Ureter (tissue), 1 donor: ENCODE results near the gene MRPL36. TPM values are rescaled to one million over a fixed set of nuclear protein-coding genes. Genes with fewer than 3 reads are reported as not detected.
"Not testable (repeated sequence)": the region's sequence is repeated elsewhere in the genome, so short reads cannot be mapped to it uniquely, and the experiment has no call there.

Source experiments
- DNase-seq: peaks from one replicate; pipeline ENCODE4 v3.0.0-alpha.2; 2020; ENCODE audit warnings: low spot score
- total RNA-seq: library from RNA; stranded (reverse); gene quantifications from one replicate; pipeline ENCODE4 v1.2.4, GENCODE V29; 2023
- donor health status: DM: yes; HTN: yes; CAD: no.

MRPL36 gene
- 33.2 TPM for total RNA-seq

GRCh38 chr5:1799602-1800471, at the start of gene MRPL36:
MRPL36 (minus strand) TSS chr5:1799837; CDS start chr5:1798935, 902 bp downstream.
- peak; percentile 95 for DNase-seq

GRCh38 chr5:1847611-1848010, 48.0 kb upstream of the MRPL36 start:
- no peak for DNase-seq

DNA sequence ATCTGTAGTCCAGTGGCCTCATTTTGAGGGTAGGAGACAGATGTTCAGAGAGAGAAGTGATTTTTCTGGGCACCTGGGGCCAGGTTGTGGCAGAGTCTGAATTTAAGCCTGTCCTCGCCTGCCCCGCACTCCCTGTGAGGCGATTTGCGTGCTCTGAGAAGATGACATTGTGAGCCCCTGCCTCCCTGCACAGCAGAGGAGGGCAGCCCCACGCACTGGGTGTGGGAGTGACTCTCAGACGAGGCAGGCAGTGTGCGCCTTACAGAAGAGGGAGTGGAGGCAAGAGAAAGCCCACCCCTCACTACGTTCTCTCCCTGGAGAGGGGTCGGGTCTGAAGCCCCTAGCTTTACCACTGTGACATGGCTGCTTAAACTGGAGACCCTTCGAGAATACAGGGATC, 47.4 kb upstream of the MRPL36 start:
- no peak for DNase-seq

- DNase-seq, result no peak
Observed at GRCh38 chr5:1846583-1846982, 46.9 kb upstream of the MRPL36 start.

GRCh38 chr5:1845696-1846095, 46.1 kb upstream of the MRPL36 start:
- no peak for DNase-seq

- no peak for DNase-seq
Observed at GRCh38 chr5:1844708-1845436, 45.2 kb upstream of the MRPL36 start.

DNA sequence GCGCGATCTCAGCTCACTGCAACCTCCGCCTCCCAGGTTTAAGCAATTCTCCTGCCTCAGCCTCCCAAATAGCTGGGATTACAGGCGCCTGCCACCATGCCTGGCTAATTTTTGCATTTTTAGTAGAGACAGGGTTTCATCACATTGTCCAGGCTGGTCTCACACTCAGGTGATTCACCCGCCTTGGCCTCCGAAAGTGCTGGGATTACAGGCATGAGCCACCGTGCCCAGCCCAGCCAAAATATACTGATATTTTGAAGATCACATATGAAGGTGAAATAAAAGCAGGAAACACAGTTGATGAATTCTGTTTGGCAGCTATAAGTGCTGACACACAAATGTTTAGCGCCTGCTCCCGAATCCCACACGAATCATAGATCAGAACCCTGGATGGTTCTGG, 44.1 kb upstream of the MRPL36 start:
- DNase-seq, result not testable (repeated sequence)

DNA sequence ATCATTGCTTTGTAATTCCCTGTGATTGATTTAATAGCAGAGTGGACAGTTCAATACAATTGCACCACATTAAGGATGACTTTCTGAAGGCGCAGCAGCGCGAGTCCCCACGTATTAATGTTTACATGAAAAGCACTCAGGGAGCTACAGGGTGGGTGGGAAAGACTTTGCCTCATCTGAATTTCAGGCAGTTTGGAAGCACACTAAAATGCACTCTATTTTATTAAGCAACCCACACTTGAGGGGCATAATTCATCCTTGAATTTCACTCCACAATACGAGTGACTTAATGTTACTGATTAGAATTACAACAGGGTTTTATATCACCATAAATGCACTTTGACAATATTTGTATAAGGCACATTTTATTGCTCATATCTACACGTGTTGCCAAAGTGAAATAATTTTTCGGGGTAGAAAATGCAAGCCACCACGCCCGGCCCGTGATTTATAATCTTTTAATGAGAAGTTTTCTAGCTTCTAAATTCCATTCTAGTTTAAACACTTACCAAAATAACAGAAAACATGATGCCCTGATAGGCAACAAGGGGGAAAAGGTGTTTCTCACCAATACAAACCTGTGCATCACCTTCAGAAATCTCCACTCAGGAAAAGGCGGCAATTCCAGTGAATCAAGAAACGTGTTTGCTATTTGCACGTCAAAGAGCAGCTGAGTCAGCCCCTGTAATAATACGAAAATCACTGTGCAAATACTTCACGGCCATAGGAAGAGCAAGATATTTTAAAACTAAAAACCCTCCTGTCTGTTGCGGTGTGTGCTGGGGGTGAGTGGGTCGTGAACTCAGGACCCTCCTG, 42.6 kb upstream of the MRPL36 start:
- no peak for DNase-seq

DNA sequence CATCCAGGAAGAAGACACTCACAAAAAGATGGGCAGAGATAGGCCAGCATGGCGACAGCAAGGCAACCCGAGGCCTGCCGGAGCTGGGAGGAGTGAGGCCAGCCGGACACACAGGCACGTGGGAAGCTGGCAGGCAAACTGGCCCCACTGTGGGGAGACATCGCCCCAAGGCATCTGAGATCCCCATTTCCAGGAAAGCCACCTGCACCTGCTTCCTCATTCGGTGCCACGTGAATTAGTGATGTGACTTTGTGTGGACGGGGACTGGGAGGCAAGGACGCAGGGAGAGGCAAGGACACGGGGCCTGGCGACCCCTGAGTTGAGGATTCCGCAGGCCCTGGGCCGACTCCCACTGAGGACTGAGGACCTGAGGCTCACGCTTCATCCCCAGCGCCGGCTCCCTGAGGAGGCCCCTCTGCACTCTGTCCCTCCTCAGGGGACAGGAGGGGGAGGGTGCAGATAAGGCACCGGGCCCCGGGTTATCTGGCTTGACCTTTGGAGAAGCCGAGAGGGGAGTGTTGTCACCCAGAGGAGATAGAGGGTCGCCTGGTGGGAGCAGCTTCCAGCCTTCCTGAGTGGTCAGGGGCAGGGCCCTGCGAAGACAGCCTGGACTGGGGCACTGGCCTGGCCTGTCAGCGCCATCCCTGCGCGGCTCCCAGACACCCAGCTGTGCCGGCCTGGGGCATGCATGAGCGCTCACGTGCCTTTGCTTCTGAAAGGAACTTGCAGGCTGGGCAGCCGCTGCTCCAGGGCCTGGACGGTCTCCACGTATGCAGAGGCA, 41.3 kb upstream of the MRPL36 start:
- no peak for DNase-seq

GRCh38 chr5:1840071-1840547, 40.5 kb upstream of the MRPL36 start:
- no peak for DNase-seq

DNA sequence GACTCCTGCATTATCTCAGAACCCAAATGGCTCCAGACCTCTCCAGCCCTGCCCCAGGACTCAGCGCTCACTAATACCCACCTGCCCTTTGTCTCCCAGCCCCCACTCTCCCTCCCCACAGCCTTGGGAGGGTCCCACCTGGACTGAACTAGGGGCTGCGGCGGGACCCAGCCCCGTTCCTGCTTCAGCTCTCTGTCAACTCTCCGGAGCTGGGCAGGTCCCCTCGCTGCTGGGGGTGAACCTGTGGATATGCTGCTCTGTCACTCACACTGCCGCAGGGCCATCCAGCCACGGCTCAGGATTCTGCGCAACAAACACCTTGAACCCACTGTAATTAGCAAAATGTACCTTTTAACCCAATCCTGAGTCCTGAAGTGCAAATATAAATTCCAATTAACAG, 38.4 kb upstream of the MRPL36 start:
- no peak for DNase-seq

- no peak for DNase-seq
Observed at GRCh38 chr5:1836891-1837880, 37.5 kb upstream of the MRPL36 start.

GRCh38 chr5:1836176-1836890, 36.7 kb upstream of the MRPL36 start:
- DNase-seq, result no peak

DNA sequence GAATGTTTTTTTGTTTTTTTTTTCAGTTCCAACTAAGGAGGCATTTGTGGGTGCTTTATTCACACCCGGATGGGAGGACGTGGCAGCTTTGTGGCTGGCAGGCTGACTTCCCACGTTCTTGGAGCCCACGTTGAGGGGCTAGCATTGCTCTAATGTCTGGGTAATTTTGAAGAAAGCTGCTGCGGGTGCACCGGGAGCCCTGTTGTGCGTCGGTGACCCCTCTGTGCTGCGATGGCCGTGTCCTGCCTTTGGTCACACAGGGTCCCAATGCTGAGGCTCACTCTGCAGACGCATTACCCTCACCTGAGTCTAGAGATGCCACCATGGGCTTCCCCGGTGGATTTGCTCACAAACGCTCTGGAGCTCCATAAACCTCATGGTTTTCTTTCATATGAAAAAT, 35.8 kb upstream of the MRPL36 start:
- no peak for DNase-seq

- DNase-seq, result no peak
Observed at GRCh38 chr5:1834721-1835429, 35.2 kb upstream of the MRPL36 start.

GRCh38 chr5:1834022-1834551, 34.5 kb upstream of the MRPL36 start:
- DNase-seq, result no peak

GRCh38 chr5:1833264-1834021, 33.8 kb upstream of the MRPL36 start:
- no peak for DNase-seq
